T-helper 1 cell (primary cell): ENCODE results near the gene CACUL1.
A peak's percentile ranks its signal among the peaks of the same experiment; 100 is the strongest.
"Not testable (repeated sequence)": the region's sequence is repeated elsewhere in the genome, so short reads cannot be mapped to it uniquely, and the experiment has no call there.

Source experiments
- DNase-seq, 5 donors: peaks; one replicate each; pipeline ENCODE4 v3.0.0-alpha.2; 2012 to 2020

The CACUL1 gene

DNA sequence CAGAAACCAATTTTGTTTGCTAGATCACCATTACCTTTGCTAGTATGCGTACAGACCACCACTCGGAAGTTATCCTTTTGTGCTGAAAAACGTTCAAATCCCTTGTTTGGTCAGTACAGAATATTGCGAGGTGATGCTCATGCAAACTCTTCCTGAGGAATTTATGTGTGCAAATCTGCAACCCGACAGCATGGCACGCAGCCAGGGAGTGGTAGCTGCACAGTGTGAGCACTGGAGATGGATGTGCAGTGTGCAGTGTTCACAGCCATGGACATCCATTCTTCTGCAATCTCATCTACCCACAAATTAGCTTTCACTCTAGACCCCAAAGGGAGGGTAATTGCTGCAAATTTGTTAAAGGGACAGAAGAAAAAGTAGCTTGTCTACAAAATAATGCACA lies 72.2 kb downstream of the CACUL1 start:
- DNase-seq: no peak

DNA sequence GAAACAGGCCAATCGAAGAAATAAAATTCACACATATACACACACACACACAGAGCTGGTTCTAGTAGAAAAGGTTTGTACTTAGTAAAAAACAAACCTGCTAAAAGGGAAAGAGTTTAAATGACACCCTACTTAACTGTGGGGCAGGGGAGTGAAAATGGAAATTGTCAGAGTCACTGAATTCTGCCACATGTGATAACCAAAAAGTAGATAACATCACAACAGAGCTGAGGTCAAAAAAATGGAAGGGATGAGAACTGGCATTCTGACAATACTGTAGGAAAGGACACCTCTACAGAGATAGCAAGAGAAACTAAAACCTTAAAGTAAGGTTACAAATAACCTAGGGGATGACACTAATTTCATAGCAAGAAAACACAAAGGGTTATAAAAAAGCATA lies 74.6 kb downstream of the CACUL1 start:
- DNase-seq: no peak

GRCh38 chr10:118674226-118674919 lies 80.4 kb downstream of the CACUL1 start:
- no peak for DNase-seq

GRCh38 chr10:118672766-118673715 lies 81.7 kb downstream of the CACUL1 start:
- DNase-seq: no peak

DNA sequence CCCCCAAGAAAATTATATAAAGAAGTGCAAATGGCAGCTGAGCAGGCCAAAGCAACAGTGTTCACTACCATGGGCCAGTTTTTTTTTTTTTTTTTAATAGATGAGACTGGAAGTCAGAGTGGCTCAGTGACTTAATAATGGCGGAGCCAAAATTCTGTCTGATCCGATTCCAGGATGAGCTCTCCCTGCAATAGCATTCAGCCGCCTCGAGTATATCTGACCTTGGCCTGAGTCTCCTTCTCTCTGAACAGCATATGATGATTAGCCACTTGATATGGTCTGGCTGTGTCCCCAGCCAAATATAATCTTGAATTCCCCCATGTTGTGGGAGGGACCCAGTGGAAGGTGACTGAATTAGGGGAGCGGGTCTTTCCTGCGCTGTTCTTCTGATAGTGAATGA lies 82.6 kb downstream of the CACUL1 start:
- DNase-seq: no peak

GRCh38 chr10:118671221-118671620 lies 83.5 kb downstream of the CACUL1 start:
- DNase-seq: not testable (repeated sequence)

- DNase-seq: no peak
Measured at GRCh38 chr10:118670472-118671124, 84.2 kb downstream of the CACUL1 start.

- DNase-seq: no peak
Measured at GRCh38 chr10:118669835-118670234, 84.9 kb downstream of the CACUL1 start.

DNA sequence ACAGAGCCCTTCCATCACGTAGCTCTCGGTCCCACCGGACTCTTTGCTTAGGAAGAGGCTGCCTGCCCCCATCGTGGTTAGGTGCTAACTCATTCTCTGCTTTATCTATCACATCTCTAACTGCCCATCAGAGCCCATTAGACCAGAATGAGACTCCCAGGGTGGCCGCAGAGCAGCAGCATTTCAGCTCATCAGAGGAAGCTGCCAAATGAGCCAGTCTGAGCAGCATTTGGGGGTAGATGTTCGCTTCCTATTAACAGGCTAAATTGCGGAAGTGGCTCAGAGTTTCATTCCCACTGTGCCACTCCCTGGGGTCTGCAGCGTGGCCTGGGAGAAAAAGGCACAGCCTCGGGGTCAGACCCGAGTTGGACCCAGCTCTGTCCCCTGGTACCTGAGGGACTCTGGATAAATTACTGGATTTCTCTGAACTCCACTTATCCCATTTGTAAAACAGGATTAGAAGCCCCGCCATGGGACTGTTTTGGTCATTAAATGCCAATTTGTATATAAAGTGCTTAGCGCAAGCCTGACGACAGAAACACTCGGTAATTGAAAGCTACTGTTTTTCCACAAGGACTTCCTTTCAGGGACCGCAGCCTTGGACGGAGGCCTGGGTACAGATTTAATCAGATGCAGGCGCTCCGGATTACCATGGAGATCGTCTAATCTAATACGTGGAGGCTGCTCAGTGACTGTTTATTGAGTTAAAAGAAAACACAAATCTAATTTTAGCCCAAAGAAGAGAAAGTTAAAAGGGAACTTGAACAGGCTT lies 85.6 kb downstream of the CACUL1 start:
- DNase-seq: no peak

- DNase-seq: no peak
Measured at GRCh38 chr10:118668228-118668952, 86.4 kb downstream of the CACUL1 start.

DNA sequence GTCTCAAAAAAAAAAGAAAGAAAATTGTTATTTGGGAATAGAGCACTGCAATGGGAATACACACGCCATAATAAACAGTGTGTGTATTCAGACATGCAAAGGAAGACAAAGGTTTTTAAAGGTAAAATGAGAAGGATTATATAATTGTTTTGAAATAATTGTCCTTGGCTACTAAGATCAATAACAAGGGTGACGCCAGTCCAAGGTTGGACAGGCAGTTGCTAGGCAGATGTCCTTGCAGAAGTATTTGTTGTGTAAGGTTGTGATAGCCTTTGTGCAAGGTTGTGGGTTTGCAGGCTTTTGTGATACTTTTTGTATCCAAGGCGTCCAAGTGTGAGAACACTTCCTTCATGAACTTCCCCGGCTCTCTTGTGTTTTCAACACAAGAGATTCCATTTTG lies 87.0 kb downstream of the CACUL1 start:
- DNase-seq: no peak

- no peak for DNase-seq
Measured at GRCh38 chr10:118666350-118666749, 88.4 kb downstream of the CACUL1 start.

DNA sequence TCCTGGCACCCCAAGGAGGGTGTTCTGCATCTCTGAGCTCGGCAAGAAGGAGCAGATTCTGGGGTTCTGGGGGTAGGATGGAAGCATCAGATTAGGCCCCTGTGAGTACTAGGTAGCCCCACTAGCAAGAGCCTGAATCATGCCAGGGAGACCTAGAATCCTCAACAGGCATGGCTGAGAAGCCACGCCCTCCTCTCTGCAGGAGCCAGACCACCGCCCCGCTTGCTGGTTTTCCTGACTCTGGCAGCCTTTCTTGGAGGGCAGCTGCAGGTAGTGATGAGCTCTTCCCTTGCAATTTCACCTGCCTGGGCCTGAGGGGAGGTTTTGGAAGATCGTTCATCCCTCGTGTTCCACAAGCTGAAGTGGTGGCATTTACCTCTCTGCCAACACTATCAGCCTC lies 90.4 kb downstream of the CACUL1 start:
- DNase-seq: no peak

DNA sequence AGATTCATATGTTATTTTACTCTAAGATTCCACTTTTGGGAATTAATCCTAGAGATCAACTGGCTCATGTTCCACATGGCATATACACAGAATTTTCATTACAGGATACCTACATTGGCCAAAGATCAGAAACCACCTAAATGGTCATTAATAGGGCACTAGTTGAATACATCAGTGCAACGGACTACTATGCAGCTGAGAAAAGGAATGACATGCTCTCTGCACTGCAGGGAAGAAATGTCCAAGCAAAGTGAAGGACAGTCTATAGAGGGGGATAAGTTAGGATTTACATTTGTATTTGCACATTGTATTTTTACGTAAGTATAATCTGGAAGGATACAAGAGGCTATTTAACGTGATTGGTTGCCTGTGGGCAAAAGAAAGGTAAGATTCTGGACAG lies 91.6 kb downstream of the CACUL1 start:
- DNase-seq: no peak

DNA sequence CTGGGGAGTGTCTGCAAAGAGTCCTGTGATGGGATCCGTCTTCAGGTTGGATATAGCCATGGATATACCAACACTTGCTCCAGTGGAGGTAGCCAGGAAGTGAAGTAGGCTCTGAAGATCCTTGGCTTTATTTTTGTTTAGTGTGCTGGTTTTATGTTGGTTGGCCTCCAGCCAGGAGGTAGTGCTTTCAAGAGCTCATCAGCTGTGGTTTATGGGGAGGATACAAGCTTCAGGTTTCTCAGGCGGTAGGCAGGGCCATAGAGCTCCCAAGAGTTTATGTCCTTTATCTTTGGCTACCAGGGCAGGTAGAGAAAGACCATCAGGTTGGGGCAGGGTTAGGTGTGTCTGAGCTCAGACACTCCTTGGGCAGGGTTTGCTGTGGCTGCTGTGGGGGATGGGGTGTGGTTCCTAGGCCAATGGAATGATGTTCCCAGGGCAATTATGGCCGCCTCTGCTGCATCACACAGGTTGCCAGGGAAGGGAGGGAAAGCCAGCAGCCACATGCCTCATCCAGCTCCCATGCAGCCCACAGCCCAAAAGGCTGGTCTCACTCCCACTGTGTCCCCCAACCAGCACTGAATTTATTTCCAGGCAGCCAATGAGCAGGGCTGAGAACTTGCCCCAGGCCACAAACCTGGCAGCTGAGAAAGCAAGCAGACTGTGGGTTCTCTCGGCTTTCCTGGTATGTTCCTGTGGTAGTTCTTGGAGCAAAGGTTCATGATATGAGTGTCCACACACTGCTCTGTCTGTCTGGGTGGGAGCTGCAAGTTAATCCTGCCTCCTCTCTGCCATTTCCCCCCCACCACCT lies 92.3 kb downstream of the CACUL1 start:
- DNase-seq: no peak

GRCh38 chr10:118658762-118659161 lies 96.0 kb downstream of the CACUL1 start:
- no peak for DNase-seq

- DNase-seq: peak in 2 of 5 donors; percentile 8 to 11
Measured at GRCh38 chr10:118658168-118658567, 96.6 kb downstream of the CACUL1 start.

DNA sequence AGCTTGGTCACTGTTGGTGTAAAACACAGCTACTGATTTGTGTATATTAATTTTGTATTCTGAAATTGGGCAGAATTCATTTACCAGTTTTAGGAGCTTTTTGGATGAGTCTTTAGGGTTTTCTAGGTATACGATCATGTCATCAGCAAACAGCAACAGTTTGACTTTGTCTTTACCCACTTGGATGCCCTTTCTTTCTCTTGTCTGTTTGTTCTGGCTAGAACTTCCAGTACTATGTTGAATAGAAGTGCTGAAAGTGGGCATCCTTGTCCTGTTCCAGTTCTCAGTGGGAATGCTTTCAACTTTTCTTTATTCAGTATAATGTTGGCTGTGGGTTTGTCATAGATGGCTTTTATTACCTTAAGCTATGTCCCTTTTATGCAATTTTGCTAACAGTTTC lies 109.5 kb downstream of the CACUL1 start:
- not testable (repeated sequence) for DNase-seq

DNA sequence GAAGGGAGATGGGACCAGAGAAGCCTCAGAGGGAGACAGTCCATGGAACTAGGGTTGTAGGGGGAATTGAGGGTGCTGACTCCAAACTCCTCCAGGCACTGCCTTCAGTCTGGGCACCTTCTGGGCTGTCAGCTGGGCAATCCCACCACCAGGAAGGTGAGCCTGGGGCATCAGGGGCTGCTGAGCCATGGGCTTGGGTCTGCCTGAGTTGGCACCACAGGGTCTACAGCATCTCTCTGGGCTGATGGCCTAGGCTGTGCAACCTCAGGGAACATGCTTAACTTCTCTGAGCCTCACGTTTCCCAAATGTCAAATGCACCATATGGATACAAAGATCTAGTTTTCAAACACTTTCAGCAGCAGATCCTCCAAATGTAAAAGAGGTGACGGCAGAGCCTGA lies 112.5 kb downstream of the CACUL1 start:
- DNase-seq: no peak

- DNase-seq: no peak
Measured at GRCh38 chr10:118638680-118639079, 116.1 kb downstream of the CACUL1 start.
